Subcutaneous abdominal adipose tissue (tissue), 5 donors: ENCODE results near the gene AZGP1.
"Not testable (repeated sequence)": the region's sequence is repeated elsewhere in the genome, so short reads cannot be mapped to it uniquely, and the experiment has no call there.

ENCODE experiments used
- H3K27ac ChIP-seq: one replicate; pipeline ENCODE4 v1.7.0; 2013; ENCODE audit warnings: low read depth, mild to moderate bottlenecking, inconsistent platforms, low read length, moderate library complexity
- H3K27me3 ChIP-seq, 5 donors: one replicate each; pipeline ENCODE4 v1.7.0; 2013; ENCODE audit warnings: low read length in 5 of 5, inconsistent platforms in 1 of 5; ENCODE audit not compliant: control insufficient read depth in 5 of 5, insufficient read depth in 4 of 5
- H3K36me3 ChIP-seq, 5 donors: one replicate each; pipeline ENCODE4 v1.7.0; 2013; ENCODE audit warnings: low read length in 5 of 5; ENCODE audit not compliant: control insufficient read depth in 5 of 5, insufficient read depth in 5 of 5
- H3K4me1 ChIP-seq, 5 donors: one replicate each; pipeline ENCODE4 v1.7.0; 2013; ENCODE audit warnings: low read length in 5 of 5, mild to moderate bottlenecking in 3 of 5, moderate library complexity in 1 of 5; ENCODE audit not compliant: control insufficient read depth in 5 of 5, insufficient read depth in 5 of 5
- H3K4me3 ChIP-seq, 5 donors: one replicate each; pipeline ENCODE4 v1.7.0; 2013; ENCODE audit warnings: low read length in 5 of 5, low read depth in 1 of 5
- H3K9ac ChIP-seq, 5 donors: one replicate each; pipeline ENCODE4 v1.7.0; 2013; ENCODE audit warnings: low read length in 5 of 5, mild to moderate bottlenecking in 4 of 5, moderate library complexity in 3 of 5
- H3K9me3 ChIP-seq, 5 donors: one replicate each; pipeline ENCODE4 v1.7.0; 2013; ENCODE audit warnings: low read length in 5 of 5; ENCODE audit not compliant: control insufficient read depth in 5 of 5
- donor health status: healthy.
- donor health status: healthy.
- donor health status: healthy.
- donor health status: healthy.
- donor health status: healthy.

AZGP1 gene

GRCh38 chr7:99981066-99981465, 5.2 kb upstream of the AZGP1 start:
- H3K27me3 ChIP-seq, H3K36me3 ChIP-seq, H3K4me3 ChIP-seq, H3K9me3 ChIP-seq, H3K27ac ChIP-seq, H3K4me1 ChIP-seq, H3K9ac ChIP-seq: not testable (repeated sequence)

DNA sequence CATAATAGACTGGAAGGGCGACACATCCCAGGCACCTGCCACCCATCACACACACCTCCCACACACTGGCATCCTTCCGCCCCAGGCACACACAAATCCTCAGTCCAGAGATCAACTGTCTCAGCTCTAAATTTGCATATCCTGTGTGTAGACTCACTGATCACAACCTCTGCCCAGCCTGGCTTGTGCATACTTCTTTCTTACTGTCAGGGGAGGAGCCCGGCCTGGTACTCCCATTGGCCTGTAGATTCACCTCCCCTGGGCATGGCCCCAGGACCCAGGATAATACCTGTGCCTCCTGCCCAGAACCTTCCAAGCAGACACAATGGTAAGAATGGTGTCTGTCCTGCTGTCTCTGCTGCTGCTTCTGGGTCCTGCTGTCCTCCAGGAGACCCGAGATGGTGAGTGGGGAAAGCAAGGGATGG, 4.6 kb upstream of the AZGP1 start:
- not testable (repeated sequence) for H3K36me3 ChIP-seq, H3K27me3 ChIP-seq, H3K27ac ChIP-seq, H3K9me3 ChIP-seq, H3K4me3 ChIP-seq, H3K9ac ChIP-seq
- peaks cover 0 to 10% (median 7%) of the 10 kb centered on the region in 5 donors for H3K4me1 ChIP-seq

DNA sequence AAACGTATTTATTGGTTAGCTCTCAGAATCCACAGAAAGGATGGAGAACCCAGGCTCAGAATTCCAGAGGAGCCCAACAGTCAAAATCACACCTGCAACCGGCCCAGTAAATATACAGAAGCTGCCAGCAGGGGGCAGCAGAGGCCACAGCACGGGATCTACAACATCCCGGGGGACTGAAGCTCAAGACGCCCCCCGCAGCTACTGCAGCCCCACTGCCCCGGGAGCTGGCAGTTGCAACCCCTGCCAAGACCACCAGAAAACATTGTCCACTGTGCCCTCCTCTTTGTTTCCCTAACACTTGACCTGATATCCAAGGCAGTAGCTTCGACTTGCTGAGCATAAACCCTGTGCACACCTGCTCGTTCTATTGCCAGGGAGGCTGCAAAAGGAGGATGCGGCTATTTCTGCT, 4.0 kb upstream of the AZGP1 start:
- H3K4me3 ChIP-seq, H3K9ac ChIP-seq, H3K36me3 ChIP-seq, H3K27ac ChIP-seq, H3K9me3 ChIP-seq, H3K27me3 ChIP-seq: not testable (repeated sequence)
- peaks cover 0 to 15% (median 10%) of the 10 kb centered on the region in 5 donors for H3K4me1 ChIP-seq

DNA sequence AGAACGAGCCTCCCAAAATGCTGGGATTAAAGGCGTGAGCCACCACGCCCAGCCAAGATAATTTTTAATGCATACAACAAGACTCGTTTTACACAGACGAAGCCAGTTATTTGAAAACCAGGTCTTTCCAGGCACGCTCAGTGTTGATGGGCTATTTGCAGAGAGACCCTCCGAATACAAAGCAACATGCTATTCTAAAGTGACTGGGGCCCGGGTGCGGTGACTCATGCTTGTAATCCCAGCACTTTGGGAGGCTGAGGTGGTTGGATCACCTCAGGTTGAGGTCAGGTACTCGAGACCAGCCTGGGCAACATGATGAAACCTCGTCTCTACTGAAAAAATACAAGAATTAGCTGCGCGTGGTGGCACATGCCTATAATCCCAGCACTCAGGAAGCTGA, 795 bp upstream of the AZGP1 start:
- Histone ChIP-seq H3K36me3 (no peaks in the 10 kb centered on the region), H3K27me3 (no peaks in the 10 kb centered on the region), H3K4me3 (no peak overlapping the region), H3K27ac (no peak overlapping the region), H3K9ac (no peak overlapping the region), H3K9me3 (peaks cover 0 to 4% (median 0%) of the 10 kb centered on the region in 5 donors), H3K4me1 (peaks cover 0 to 21% (median 10%) of the 10 kb centered on the region in 5 donors)

GRCh38 chr7:99974681-99975080, 1.1 kb downstream of the AZGP1 start:
- H3K9me3 ChIP-seq = peaks cover 0 to 4% (median 0%) of the 10 kb centered on the region in 5 donors
- H3K27me3 ChIP-seq = no peaks in the 10 kb centered on the region
- H3K4me1 ChIP-seq = peaks cover 0 to 21% (median 10%) of the 10 kb centered on the region in 5 donors
- H3K27ac ChIP-seq = peak overlapping the region; percentile 52
- peak overlapping the region in 2 of 5 donors; percentile 57 to 70 for H3K4me3 ChIP-seq
- H3K36me3 ChIP-seq = peaks cover 0 to 10% (median 0%) of the 10 kb centered on the region in 5 donors
- no peak overlapping the region for H3K9ac ChIP-seq

DNA sequence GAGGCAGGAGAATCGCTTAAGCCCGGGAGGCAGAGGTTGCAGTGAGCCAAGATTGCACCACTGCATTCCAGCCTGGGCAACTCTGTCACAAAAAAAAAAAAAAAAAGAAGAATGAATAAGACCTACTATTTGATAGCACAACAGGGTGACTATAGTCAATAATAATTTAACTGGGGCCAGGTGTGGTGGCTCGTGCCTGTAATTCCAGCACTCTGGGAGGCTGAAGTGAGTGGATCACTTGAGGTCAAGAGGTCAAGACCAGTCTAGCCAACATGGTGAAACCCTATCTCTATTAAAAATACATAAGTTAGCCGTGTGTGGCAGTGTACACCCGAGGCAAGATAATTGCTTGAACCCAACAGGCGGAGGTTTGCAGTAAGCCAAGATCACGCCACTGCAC, 2.0 kb downstream of the AZGP1 start:
- peaks cover 0 to 21% (median 10%) of the 10 kb centered on the region in 5 donors for H3K4me1 ChIP-seq
- H3K4me3 ChIP-seq, H3K9ac ChIP-seq, H3K27me3 ChIP-seq, H3K9me3 ChIP-seq, H3K27ac ChIP-seq: not testable (repeated sequence)
- peaks cover 0 to 10% (median 0%) of the 10 kb centered on the region in 5 donors for H3K36me3 ChIP-seq

DNA sequence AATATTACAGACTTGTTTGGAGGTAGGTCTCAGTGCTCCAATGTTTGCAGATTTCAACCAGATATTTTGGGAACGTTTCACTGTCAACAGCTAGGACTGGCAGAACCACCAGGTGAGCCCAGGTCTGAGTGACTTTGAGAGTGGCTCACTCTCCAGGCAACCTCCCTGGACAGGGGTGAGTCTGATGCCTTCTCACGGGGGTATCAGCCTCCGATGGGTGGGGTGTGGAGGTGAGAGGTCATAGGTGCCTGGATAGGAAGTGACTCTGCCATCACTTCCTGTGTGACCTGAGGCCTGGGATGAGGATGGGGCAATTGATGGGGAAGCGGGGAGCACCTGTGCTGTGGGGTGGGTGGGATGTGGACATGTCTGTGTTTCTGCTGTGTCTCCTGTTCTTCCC, 4.6 kb downstream of the AZGP1 start:
- Histone ChIP-seq H3K4me3 (no peak overlapping the region), H3K4me1 (peaks cover 0 to 21% (median 10%) of the 10 kb centered on the region in 5 donors), H3K9ac (no peak overlapping the region), H3K27ac (no peak overlapping the region), H3K9me3 (peaks cover 0 to 4% (median 0%) of the 10 kb centered on the region in 5 donors), H3K36me3 (peaks cover 0 to 26% (median 0%) of the 10 kb centered on the region in 5 donors), H3K27me3 (no peaks in the 10 kb centered on the region)

DNA sequence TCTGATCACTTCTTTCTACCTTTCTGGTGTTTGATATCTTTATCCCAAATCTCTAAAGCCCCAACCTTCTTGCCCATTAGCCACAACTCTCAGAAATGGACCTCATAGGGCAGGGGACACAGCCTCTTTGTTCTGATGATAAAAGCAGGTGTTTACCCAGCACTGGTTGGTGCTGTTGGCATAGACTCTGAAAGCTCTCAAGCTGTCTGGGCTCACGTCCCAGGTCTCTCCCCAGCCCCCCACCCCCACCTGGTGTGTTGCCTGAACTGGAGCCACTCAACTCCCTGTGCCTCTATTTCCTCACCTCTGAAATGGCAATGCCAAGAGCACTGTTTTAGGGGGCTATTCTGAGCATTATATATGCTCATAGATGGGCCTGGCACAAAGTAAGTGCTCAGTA, 6.0 kb downstream of the AZGP1 start:
- not testable (repeated sequence) for H3K27me3 ChIP-seq, H3K4me1 ChIP-seq, H3K27ac ChIP-seq, H3K9ac ChIP-seq, H3K9me3 ChIP-seq, H3K4me3 ChIP-seq
- H3K36me3 ChIP-seq = peaks cover 0 to 28% (median 0%) of the 10 kb centered on the region in 5 donors

- H3K9me3 ChIP-seq = peaks cover 0 to 4% (median 0%) of the 10 kb centered on the region in 5 donors
- no peak overlapping the region for H3K27ac ChIP-seq
- peaks cover 0 to 28% (median 0%) of the 10 kb centered on the region in 5 donors for H3K36me3 ChIP-seq
- H3K9ac ChIP-seq = no peak overlapping the region
- peaks cover 0 to 4% (median 0%) of the 10 kb centered on the region in 5 donors for H3K4me1 ChIP-seq
- H3K4me3 ChIP-seq = no peak overlapping the region
- peaks cover 0 to 3% (median under 1%) of the 10 kb centered on the region in 5 donors for H3K27me3 ChIP-seq
Measured at GRCh38 chr7:99969298-99969697, 6.5 kb downstream of the AZGP1 start.

- peaks cover 0 to 3% (median 0%) of the 10 kb centered on the region in 5 donors for H3K4me1 ChIP-seq
- H3K4me3 ChIP-seq = no peak overlapping the region
- no peak overlapping the region for H3K9ac ChIP-seq
- peaks cover 0 to 13% (median 10%) of the 10 kb centered on the region in 5 donors for H3K27me3 ChIP-seq
- H3K36me3 ChIP-seq = no peaks in the 10 kb centered on the region
- H3K9me3 ChIP-seq = no peaks in the 10 kb centered on the region
- H3K27ac ChIP-seq = no peak overlapping the region
Measured at GRCh38 chr7:99958564-99959227, 17.1 kb downstream of the AZGP1 start.
